ENCODE results near the gene C17orf50.

C17orf50 gene

DNA sequence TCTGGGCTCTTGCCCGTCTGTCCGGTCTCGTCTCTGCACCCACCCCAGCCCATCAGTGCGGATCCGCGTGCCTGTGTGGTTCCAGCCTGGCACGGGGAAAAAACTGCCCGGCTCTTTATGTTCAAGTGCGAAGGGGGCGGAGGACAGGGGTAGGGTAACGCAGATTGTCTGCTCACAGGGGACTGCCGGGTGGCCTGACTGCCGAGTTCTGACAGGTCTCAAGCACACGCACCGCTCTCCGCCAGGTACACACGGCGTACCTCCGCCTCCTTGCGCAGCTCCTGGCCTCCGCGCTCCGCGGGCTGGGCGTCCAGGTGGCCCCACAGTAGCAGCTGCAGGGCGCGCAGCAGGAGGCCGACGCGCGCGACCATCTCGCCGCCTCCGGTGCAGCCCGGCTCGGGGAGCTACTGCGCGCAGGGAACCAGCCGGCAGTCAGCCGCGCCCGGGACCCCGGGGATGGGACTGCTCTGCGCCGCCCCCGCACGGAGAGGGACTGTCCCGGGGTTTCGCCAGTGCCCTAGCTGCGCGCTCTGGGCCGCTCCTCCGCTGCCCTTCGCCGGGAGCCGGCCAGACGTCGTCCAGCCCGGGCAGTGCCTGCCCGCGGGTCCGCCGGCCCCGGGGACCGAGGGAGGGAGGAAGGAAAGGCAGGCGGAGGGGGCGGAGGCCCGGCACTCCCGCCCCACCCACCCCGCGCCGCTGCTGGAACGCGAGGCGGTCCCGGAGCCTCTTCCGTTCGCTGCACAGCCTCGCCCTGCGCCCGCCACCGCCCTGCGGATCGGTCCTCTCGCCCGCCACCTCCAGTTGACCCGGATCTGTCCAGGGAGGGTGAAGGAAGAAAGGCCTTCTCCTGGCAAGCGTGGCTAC lies 34.6 kb downstream of the C17orf50 start, which contains the start of gene MMP28:
TSS of gene MMP28 (minus strand) at position 635 of the 864 bp plus-strand sequence. CDS start at position 371, 264 bp downstream.
- H3K4me3 ChIP-seq (ENCODE audit: low read depth, low read length), result peak within 1 kb of the TSS; percentile 58
- TF ChIP-seq, protein P1, sequence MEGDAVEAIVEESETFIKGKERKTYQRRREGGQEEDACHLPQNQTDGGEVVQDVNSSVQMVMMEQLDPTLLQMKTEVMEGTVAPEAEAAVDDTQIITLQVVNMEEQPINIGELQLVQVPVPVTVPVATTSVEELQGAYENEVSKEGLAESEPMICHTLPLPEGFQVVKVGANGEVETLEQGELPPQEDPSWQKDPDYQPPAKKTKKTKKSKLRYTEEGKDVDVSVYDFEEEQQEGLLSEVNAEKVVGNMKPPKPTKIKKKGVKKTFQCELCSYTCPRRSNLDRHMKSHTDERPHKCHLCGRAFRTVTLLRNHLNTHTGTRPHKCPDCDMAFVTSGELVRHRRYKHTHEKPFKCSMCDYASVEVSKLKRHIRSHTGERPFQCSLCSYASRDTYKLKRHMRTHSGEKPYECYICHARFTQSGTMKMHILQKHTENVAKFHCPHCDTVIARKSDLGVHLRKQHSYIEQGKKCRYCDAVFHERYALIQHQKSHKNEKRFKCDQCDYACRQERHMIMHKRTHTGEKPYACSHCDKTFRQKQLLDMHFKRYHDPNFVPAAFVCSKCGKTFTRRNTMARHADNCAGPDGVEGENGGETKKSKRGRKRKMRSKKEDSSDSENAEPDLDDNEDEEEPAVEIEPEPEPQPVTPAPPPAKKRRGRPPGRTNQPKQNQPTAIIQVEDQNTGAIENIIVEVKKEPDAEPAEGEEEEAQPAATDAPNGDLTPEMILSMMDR (IDR thresholded peaks at IDR 0.05; ENCODE audit: low read depth, low read length), result no peak

GRCh38 chr17:35795871-35796265 lies 35.2 kb downstream of the C17orf50 start:
- H3K4me3 ChIP-seq (ENCODE audit: low read depth, low read length), result peak overlapping the region; percentile 58
- TF ChIP-seq, protein P1 (IDR thresholded peaks at IDR 0.05; ENCODE audit: low read depth, low read length), result no peak

- TF ChIP-seq, protein P1 (IDR thresholded peaks at IDR 0.05; ENCODE audit: low read depth, low read length), result no peak
- no peak overlapping the region for H3K4me3 ChIP-seq (ENCODE audit: low read depth, low read length)
These were observed 36.3 kb downstream of the C17orf50 start for GRCh38 chr17:35796942-35797341.

- TF ChIP-seq, protein P1 (IDR thresholded peaks at IDR 0.05; ENCODE audit: low read depth, low read length), result no peak
- no peak overlapping the region for H3K4me3 ChIP-seq (ENCODE audit: low read depth, low read length)
These were observed 36.7 kb downstream of the C17orf50 start for GRCh38 chr17:35797370-35797769.

DNA sequence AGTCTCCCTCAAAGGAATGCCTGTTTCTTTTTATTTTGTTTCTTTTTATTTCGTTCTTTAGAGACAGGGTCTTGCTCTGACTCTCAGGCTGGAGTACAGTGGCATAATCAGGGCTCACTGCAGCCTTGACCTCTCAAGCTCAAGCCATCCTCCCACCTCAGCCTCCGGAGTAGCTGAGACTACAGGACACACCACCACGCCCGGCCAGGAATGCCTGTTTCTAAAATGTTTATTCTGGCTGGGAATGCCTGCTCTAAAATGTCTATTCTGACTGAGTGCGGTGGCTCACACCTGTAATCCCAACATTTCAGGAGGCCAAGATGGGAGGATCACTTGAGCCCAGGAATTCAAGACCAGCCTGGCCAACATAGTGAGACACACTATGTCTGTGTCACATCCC lies 37.2 kb downstream of the C17orf50 start:
- H3K4me3 ChIP-seq (ENCODE audit: low read depth, low read length), result no peak overlapping the region
- TF ChIP-seq, protein P1 (IDR thresholded peaks at IDR 0.05; ENCODE audit: low read depth, low read length), result no peak

DNA sequence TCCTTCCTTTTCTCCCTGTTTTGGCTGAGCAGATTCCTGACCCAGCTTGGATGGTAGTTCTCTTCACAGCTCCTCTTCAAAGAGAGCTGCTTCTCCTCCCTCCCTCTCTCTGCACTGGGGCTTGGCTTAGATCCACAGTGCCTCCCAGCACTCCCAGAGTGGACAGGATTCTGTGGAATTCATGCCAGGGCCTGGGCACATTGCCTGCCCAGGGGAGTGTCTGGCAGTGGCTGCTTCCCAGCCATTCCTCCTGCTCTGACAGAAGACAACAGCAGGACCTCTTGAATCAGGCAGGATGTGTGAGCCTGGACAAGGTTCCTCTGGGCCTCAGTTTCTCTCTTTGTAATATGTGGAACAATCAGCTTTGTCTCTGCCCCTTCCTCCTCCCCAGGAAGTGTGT lies 39.3 kb downstream of the C17orf50 start:
- H3K4me3 ChIP-seq (ENCODE audit: low read depth, low read length), result no peak overlapping the region
- TF ChIP-seq, protein P1 (IDR thresholded peaks at IDR 0.05; ENCODE audit: low read depth, low read length), result no peak

DNA sequence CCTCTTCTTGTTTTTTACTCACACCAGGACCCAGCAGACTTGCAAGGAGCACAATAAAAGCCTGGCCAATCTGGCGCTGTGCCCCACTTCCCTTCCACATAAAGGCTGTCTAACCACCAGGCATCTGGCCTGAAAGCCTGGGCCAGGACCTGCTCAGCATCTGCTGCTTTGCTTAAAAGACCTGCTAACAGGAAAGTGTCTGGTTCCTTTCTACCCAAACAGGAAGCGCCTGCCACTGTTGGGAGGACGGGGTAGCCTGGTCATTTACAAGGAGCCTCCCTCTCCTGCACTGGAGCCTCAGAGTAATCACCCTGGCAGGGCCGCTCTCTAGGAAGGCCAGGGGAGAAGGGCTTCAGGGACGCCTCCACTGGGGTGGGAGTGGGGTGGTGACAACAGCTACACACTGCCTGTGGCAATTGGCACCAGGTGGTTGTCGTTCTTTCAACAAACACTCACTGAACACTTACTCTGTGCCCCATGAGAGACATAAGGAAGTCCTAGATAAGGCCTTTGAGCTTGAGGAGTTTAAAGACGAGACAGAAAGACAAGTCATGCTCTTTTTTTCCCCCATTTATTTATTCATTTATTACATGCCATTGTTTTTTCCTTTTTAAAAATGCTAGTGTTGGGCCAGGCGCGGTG lies 41.0 kb downstream of the C17orf50 start:
- H3K4me3 ChIP-seq (ENCODE audit: low read depth, low read length), result no peak overlapping the region
- TF ChIP-seq, protein P1 (IDR thresholded peaks at IDR 0.05; ENCODE audit: low read depth, low read length), result no peak
